Measurements from ENCODE around the gene TLE7. TPM values are rescaled to one million over a fixed set of nuclear protein-coding genes. Genes with fewer than 3 reads are reported as not detected.

TLE7 gene
- total and polyA plus RNA-seq, 2 of the 8 experiments (the other 6 are each of a cell fraction or from before 2014, with no cell fraction given): 0.03 TPM; not detected in 1

DNA sequence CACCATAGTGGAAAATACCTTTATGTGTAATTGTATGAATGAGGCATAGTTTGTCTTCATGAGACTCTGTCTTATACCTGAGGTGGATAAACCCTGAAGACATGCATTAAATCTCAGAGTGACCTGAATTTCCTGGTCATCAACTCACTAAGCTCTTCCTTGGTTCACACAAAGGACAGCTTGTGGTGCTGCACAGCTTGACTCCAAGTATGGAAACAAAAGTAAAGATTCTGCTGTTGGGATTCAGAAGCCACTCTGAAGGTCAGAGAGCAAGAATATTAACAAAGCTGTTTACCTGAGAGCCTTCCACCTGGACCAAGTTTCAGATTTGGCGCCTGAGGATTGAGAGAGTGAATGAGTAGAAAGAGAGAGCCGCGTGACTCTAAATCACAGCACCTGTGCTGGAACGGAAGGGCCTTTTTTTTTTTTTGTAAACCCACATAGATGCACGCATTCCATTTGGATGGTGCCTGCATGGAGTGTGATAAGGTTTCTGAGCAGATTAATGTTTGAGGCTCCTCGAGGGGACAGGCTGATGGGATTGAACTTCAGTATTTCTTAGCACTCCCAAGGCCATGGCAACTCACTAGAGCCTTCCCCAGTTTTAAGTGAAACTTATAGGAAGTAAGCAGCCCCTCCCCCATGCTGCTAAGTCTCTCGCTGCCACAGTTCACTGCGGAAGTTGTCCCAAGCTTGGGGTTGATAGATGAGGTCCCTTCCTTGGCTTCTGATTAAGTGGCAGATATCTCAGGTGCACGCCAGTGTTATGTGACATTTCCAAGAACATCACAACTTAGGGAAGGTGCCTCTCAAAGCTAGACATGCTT, 54.6 kb downstream of the TLE7 start (continued):
- TF ChIP-seq CHD7 (IDR thresholded peaks at IDR 0.05; ENCODE audit: insufficient replicate concordance, low read length) (no peak), EP300 (IDR thresholded peaks at IDR 0.05; ENCODE audit: borderline replicate concordance in 1 of 2, low read depth in 2 of 2, low read length in 2 of 2) (0 out of 3 replicates have a peak, but pooled peaks of 1 of the 2 experiments have one; percentile 29)
- TF ChIP-seq, protein P1, sequence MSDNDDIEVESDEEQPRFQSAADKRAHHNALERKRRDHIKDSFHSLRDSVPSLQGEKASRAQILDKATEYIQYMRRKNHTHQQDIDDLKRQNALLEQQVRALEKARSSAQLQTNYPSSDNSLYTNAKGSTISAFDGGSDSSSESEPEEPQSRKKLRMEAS (IDR thresholded peaks at IDR 0.05): no peak
